ENCODE measurements around the gene GPR156.

DNA sequence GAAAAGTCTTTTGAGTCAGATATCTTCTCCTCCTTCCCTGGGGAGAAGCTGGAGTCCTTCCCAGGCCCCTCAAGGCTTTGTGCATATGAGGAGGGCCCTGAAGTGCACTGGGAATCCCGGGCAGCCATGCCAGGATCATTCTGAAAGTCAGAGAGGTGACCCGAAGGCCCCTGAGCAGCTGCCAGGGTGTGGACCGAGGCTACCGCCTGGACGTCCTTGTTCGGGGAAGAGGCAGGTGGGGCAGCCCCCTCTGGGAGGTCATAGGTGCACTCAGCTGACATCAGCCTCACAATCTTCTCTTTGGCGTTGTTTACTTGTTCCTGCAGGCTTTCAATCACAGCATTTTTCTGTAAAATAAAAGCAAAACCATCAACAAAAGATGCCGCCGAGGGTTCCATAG lies 117.0 kb downstream of the GPR156 start:
- TF ChIP-seq EZH2phosphoT487 (IDR thresholded peaks at IDR 0.05; ENCODE audit: low read length), result no peak
- TF ChIP-seq, protein P1, sequence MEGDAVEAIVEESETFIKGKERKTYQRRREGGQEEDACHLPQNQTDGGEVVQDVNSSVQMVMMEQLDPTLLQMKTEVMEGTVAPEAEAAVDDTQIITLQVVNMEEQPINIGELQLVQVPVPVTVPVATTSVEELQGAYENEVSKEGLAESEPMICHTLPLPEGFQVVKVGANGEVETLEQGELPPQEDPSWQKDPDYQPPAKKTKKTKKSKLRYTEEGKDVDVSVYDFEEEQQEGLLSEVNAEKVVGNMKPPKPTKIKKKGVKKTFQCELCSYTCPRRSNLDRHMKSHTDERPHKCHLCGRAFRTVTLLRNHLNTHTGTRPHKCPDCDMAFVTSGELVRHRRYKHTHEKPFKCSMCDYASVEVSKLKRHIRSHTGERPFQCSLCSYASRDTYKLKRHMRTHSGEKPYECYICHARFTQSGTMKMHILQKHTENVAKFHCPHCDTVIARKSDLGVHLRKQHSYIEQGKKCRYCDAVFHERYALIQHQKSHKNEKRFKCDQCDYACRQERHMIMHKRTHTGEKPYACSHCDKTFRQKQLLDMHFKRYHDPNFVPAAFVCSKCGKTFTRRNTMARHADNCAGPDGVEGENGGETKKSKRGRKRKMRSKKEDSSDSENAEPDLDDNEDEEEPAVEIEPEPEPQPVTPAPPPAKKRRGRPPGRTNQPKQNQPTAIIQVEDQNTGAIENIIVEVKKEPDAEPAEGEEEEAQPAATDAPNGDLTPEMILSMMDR (IDR thresholded peaks at IDR 0.05; ENCODE audit: low read length), result no peak
- TF ChIP-seq EZH2 (optimal IDR thresholded peaks at IDR 0.05; ENCODE audit: low read depth, low read length), result no peak

All from MM.1S (cell line).